ENCODE results near the gene IRAG1. TPM values are rescaled to one million over a fixed set of nuclear protein-coding genes. Genes with fewer than 3 reads are reported as not detected.
"Not testable (repeated sequence)": the region's sequence is repeated elsewhere in the genome, so short reads cannot be mapped to it uniquely, and the experiment has no call there.

Gene IRAG1
- total and polyA plus RNA-seq, 2 donors (not counting 3 experiments of a cell fraction or from before 2014, with no cell fraction given), result 0.22 to 0.38 TPM

DNA sequence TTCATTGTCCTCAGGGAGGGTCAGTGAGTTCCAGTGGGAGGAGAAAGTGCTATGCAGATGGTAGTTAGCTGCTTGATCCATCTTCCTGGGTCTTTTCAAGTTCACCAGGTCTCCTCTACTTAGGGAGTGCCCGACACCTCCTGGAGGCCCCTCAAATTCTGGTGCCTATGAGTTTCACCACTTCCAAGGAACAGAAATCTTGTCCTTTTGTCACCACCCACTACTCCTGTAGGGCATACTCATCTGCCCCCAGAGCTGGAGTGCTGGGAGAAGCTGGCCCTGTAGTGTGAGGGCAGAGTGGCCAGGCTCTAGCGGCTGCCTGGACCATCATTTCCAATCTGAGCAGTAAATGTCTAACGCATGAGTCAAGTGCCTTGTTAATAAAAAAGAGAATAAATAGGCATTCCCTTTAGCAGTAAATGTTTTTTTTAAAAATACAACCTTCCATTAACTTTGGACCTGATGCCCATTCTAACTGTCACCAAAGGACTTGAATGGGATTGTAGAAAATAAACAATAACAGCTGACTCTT lies 12.5 kb downstream of the IRAG1 start:
- intact Hi-C loops (cut with micrococcal nuclease) (no loop called here), dilution Hi-C loops (cut with MboI; ENCODE audit: extremely low pct_ligation_motif_present, low sequenced_read_pairs) (no loop called here)
- DNase-seq (ENCODE audit: low read depth, low spot score) (no peak), FAIRE-seq (no peak)
- no peaks in the 10 kb centered on the region for H3K36me3 ChIP-seq (ENCODE audit: control insufficient read depth in 2 of 2, extremely low read depth in 1 of 2, insufficient read depth in 2 of 2, low read length in 2 of 2)
- H3K4me3 ChIP-seq (replicated peaks in 1 of 3; ENCODE audit: insufficient read depth in 1 of 3, low read depth in 1 of 3, low read length in 3 of 3), result no peak overlapping the region
- H2AFZ ChIP-seq (ENCODE audit: low read depth, low read length), result no peak overlapping the region
- H3K4me1 ChIP-seq (ENCODE audit: control insufficient read depth, extremely low read depth, insufficient read depth, low read length), result no peaks in the 10 kb centered on the region
- H3K27me3 ChIP-seq (ENCODE audit: control insufficient read depth in 2 of 2, insufficient read depth in 2 of 2, low read length in 2 of 2), result peaks cover 0 to 4% of the 10 kb centered on the region in 2 experiments
- H4K20me1 ChIP-seq (replicated peaks; ENCODE audit: control insufficient read depth, extremely low read depth, insufficient read depth, low read length), result no peaks in the 10 kb centered on the region
- H3K4me2 ChIP-seq (ENCODE audit: insufficient read depth, low read length), result no peak overlapping the region
- no peaks in the 10 kb centered on the region for H3K9me1 ChIP-seq (replicated peaks; ENCODE audit: control insufficient read depth, extremely low read depth, insufficient read depth, low read length)
- no peaks in the 10 kb centered on the region for H3K9me3 ChIP-seq (replicated peaks; ENCODE audit: control insufficient read depth, insufficient read depth, low read length)
- no peak overlapping the region for H3K27ac ChIP-seq (ENCODE audit: insufficient read depth, low read depth, low read length)
- TF ChIP-seq GATA2 (IDR thresholded peaks at IDR 0.05; ENCODE audit: insufficient read depth, insufficient read length, low read depth, low read length), result no peak
- TF ChIP-seq, protein P1, sequence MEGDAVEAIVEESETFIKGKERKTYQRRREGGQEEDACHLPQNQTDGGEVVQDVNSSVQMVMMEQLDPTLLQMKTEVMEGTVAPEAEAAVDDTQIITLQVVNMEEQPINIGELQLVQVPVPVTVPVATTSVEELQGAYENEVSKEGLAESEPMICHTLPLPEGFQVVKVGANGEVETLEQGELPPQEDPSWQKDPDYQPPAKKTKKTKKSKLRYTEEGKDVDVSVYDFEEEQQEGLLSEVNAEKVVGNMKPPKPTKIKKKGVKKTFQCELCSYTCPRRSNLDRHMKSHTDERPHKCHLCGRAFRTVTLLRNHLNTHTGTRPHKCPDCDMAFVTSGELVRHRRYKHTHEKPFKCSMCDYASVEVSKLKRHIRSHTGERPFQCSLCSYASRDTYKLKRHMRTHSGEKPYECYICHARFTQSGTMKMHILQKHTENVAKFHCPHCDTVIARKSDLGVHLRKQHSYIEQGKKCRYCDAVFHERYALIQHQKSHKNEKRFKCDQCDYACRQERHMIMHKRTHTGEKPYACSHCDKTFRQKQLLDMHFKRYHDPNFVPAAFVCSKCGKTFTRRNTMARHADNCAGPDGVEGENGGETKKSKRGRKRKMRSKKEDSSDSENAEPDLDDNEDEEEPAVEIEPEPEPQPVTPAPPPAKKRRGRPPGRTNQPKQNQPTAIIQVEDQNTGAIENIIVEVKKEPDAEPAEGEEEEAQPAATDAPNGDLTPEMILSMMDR (IDR thresholded peaks at IDR 0.05; ENCODE audit: extremely low read depth in 1 of 2, insufficient read depth in 1 of 2, low read depth in 1 of 2, low read length in 2 of 2), result no peak
- H3K9ac ChIP-seq (replicated peaks; ENCODE audit: extremely low read depth, insufficient read depth, low read length), result no peak overlapping the region
- H3K79me2 ChIP-seq (ENCODE audit: control insufficient read depth, insufficient read depth, low read length), result no peaks in the 10 kb centered on the region
- ChIA-PET CTCF (no interaction called here), POLR2A (no interaction called here)
- BruUV-seq (replicated peaks), result no TSS peak

DNA sequence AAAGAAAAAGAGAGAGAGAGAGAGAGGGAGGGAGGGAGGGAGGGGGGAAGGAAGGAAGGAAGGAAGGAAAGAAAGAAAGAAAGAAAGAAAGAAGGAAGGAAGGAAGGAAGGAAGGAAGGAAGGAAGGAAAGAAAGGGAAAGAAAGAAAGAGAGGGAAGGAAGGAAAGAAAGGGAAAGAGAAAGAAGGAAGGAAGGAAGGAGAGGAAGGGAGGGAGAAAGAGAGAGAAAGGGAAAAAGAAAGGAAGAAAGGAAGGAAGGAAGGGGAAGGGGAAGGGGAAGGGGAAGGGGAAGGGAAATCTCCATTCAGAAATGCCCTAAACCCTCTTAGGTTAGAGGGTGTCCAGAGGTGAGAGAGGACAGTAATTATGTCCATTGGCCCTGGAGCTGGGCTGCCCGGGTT lies 13.3 kb downstream of the IRAG1 start:
- intact Hi-C loops (cut with micrococcal nuclease); H4K20me1 ChIP-seq (replicated peaks; ENCODE audit: control insufficient read depth, extremely low read depth, insufficient read depth, low read length); H3K9me3 ChIP-seq (replicated peaks; ENCODE audit: control insufficient read depth, insufficient read depth, low read length); H3K27ac ChIP-seq (ENCODE audit: insufficient read depth, low read depth, low read length); H3K4me3 ChIP-seq (replicated peaks in 1 of 3; ENCODE audit: insufficient read depth in 1 of 3, low read depth in 1 of 3, low read length in 3 of 3); FAIRE-seq; H3K9ac ChIP-seq (replicated peaks; ENCODE audit: extremely low read depth, insufficient read depth, low read length); H3K36me3 ChIP-seq (ENCODE audit: control insufficient read depth in 2 of 2, extremely low read depth in 1 of 2, insufficient read depth in 2 of 2, low read length in 2 of 2); BruUV-seq (replicated peaks); H3K4me1 ChIP-seq (ENCODE audit: control insufficient read depth, extremely low read depth, insufficient read depth, low read length); POLR2A ChIA-PET; DNase-seq (ENCODE audit: low read depth, low spot score); H3K79me2 ChIP-seq (ENCODE audit: control insufficient read depth, insufficient read depth, low read length); H3K4me2 ChIP-seq (ENCODE audit: insufficient read depth, low read length); H3K9me1 ChIP-seq (replicated peaks; ENCODE audit: control insufficient read depth, extremely low read depth, insufficient read depth, low read length); dilution Hi-C loops (cut with MboI; ENCODE audit: extremely low pct_ligation_motif_present, low sequenced_read_pairs); H3K27me3 ChIP-seq (ENCODE audit: control insufficient read depth in 2 of 2, insufficient read depth in 2 of 2, low read length in 2 of 2); H2AFZ ChIP-seq (ENCODE audit: low read depth, low read length): not testable (repeated sequence)
- CTCF ChIA-PET, result interaction anchor here (2.4 kb wide), 1 partner anchor 8 kb away, joined by 8 read pairs; no protein-coding TSS in a partner anchor

Data from endothelial cell of umbilical vein (primary cell).